ENCODE results near the gene LMOD2.

LMOD2 gene

GRCh38 chr7:123682690-123683089 is 27.0 kb downstream of the LMOD2 start:
- Histone ChIP-seq H3K27ac (no peak overlapping the region), H3K4me3 (ENCODE audit: low read depth, low read length) (no peak overlapping the region), H3K9me3 (ENCODE audit: control insufficient read depth, low read length) (no peaks in the 10 kb centered on the region), H3K4me1 (peaks cover 23% of the 10 kb centered on the region), H3K79me2 (no peaks in the 10 kb centered on the region), H2AFZ (no peak overlapping the region), H3K36me3 (ENCODE audit: control insufficient read depth, insufficient read depth, low read length) (no peaks in the 10 kb centered on the region), H3K4me2 (ENCODE audit: low read length) (no peak overlapping the region), H3K27me3 (ENCODE audit: control insufficient read depth, insufficient read depth, low read length) (no peaks in the 10 kb centered on the region), H3K9ac (no peak overlapping the region)
- TF ChIP-seq, protein P1, sequence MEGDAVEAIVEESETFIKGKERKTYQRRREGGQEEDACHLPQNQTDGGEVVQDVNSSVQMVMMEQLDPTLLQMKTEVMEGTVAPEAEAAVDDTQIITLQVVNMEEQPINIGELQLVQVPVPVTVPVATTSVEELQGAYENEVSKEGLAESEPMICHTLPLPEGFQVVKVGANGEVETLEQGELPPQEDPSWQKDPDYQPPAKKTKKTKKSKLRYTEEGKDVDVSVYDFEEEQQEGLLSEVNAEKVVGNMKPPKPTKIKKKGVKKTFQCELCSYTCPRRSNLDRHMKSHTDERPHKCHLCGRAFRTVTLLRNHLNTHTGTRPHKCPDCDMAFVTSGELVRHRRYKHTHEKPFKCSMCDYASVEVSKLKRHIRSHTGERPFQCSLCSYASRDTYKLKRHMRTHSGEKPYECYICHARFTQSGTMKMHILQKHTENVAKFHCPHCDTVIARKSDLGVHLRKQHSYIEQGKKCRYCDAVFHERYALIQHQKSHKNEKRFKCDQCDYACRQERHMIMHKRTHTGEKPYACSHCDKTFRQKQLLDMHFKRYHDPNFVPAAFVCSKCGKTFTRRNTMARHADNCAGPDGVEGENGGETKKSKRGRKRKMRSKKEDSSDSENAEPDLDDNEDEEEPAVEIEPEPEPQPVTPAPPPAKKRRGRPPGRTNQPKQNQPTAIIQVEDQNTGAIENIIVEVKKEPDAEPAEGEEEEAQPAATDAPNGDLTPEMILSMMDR (IDR thresholded peaks at IDR 0.05), result peak; percentile 42

DNA sequence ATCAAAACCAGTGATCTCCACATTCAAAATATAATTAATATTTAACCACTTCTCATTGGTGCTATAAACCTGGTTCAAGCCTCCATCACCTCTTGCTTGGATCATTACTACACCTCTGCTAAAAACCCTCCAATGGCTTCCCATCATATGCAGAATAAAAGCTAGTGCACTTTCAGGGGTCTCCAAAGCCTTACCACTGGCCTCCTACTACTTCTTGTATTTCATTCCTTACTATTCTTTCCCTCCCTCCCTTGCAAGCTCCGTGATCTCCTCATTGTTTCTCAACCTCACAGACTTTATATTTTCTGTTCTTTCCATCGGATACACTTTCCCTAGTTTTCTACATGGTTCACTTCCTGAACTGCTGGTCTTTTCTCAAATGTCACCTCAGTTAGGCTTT is 31.5 kb downstream of the LMOD2 start:
- Histone ChIP-seq H3K4me2 (ENCODE audit: low read length) (no peak overlapping the region), H3K9me3 (ENCODE audit: control insufficient read depth, low read length) (no peaks in the 10 kb centered on the region), H3K4me1 (peaks cover 6% of the 10 kb centered on the region), H3K36me3 (ENCODE audit: control insufficient read depth, insufficient read depth, low read length) (no peaks in the 10 kb centered on the region), H3K27me3 (ENCODE audit: control insufficient read depth, insufficient read depth, low read length) (no peaks in the 10 kb centered on the region), H3K9ac (no peak overlapping the region), H3K27ac (no peak overlapping the region), H2AFZ (no peak overlapping the region), H3K4me3 (ENCODE audit: low read depth, low read length) (no peak overlapping the region), H3K79me2 (no peaks in the 10 kb centered on the region)
- TF ChIP-seq, protein P1 (IDR thresholded peaks at IDR 0.05), result no peak

GRCh38 chr7:123687727-123688126 is 32.1 kb downstream of the LMOD2 start:
- H3K27ac ChIP-seq, result no peak overlapping the region
- peaks cover 5% of the 10 kb centered on the region for H3K4me1 ChIP-seq
- TF ChIP-seq, protein P1 (IDR thresholded peaks at IDR 0.05), result no peak
- no peak overlapping the region for H3K4me2 ChIP-seq (ENCODE audit: low read length)
- no peak overlapping the region for H3K9ac ChIP-seq
- H3K4me3 ChIP-seq (ENCODE audit: low read depth, low read length), result no peak overlapping the region
- H2AFZ ChIP-seq, result no peak overlapping the region
- H3K79me2 ChIP-seq, result no peaks in the 10 kb centered on the region
- no peaks in the 10 kb centered on the region for H3K9me3 ChIP-seq (ENCODE audit: control insufficient read depth, low read length)
- no peaks in the 10 kb centered on the region for H3K27me3 ChIP-seq (ENCODE audit: control insufficient read depth, insufficient read depth, low read length)
- H3K36me3 ChIP-seq (ENCODE audit: control insufficient read depth, insufficient read depth, low read length), result no peaks in the 10 kb centered on the region

DNA sequence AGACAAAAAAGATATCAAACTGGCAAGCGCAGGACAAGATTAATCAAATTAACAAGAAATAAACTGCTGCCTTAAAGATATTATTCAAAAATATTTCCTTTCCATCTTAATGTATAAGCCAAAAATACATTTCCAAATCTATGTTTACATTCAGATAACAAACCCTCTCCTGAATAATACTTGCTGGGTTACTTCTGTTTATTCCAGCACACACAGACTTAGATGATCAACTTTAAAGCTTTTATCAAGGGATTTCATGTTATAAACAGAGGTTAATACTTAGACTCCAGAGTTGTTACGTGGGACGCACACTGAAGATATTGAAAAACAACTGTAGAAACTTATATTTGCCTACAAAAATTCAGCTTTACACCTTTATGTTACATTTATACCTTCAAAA is 33.6 kb downstream of the LMOD2 start:
- Histone ChIP-seq H3K4me1 (peaks cover 5% of the 10 kb centered on the region), H3K36me3 (ENCODE audit: control insufficient read depth, insufficient read depth, low read length) (no peaks in the 10 kb centered on the region), H3K9me3 (ENCODE audit: control insufficient read depth, low read length) (no peaks in the 10 kb centered on the region), H3K4me2 (ENCODE audit: low read length) (no peak overlapping the region), H3K9ac (no peak overlapping the region), H3K4me3 (ENCODE audit: low read depth, low read length) (no peak overlapping the region), H3K79me2 (no peaks in the 10 kb centered on the region), H2AFZ (no peak overlapping the region), H3K27me3 (ENCODE audit: control insufficient read depth, insufficient read depth, low read length) (no peaks in the 10 kb centered on the region), H3K27ac (no peak overlapping the region)
- TF ChIP-seq, protein P1 (IDR thresholded peaks at IDR 0.05), result no peak

- Histone ChIP-seq H3K79me2 (no peaks in the 10 kb centered on the region), H3K27ac (no peak overlapping the region), H3K27me3 (ENCODE audit: control insufficient read depth, insufficient read depth, low read length) (no peaks in the 10 kb centered on the region), H2AFZ (no peak overlapping the region), H3K9me3 (ENCODE audit: control insufficient read depth, low read length) (no peaks in the 10 kb centered on the region), H3K4me1 (peaks cover 5% of the 10 kb centered on the region), H3K4me3 (ENCODE audit: low read depth, low read length) (no peak overlapping the region), H3K36me3 (ENCODE audit: control insufficient read depth, insufficient read depth, low read length) (no peaks in the 10 kb centered on the region), H3K4me2 (ENCODE audit: low read length) (no peak overlapping the region), H3K9ac (no peak overlapping the region)
- TF ChIP-seq, protein P1 (IDR thresholded peaks at IDR 0.05), result no peak
Measured at GRCh38 chr7:123690550-123690949, 34.9 kb downstream of the LMOD2 start.

Data from parathyroid adenoma (tissue), 2 donors.